Measurements from ENCODE around the gene RPS26.
"Not testable (repeated sequence)": the region's sequence is repeated elsewhere in the genome, so short reads cannot be mapped to it uniquely, and the experiment has no call there.

RPS26 gene

GRCh38 chr12:56021889-56022497, 19.7 kb upstream of the RPS26 start:
- DNase-seq (ENCODE audit: low read depth): no peak

GRCh38 chr12:56028511-56029165, 13.1 kb upstream of the RPS26 start:
- no peak for DNase-seq (ENCODE audit: low read depth)

GRCh38 chr12:56029166-56029519, 12.6 kb upstream of the RPS26 start:
- DNase-seq (ENCODE audit: low read depth): no peak

DNA sequence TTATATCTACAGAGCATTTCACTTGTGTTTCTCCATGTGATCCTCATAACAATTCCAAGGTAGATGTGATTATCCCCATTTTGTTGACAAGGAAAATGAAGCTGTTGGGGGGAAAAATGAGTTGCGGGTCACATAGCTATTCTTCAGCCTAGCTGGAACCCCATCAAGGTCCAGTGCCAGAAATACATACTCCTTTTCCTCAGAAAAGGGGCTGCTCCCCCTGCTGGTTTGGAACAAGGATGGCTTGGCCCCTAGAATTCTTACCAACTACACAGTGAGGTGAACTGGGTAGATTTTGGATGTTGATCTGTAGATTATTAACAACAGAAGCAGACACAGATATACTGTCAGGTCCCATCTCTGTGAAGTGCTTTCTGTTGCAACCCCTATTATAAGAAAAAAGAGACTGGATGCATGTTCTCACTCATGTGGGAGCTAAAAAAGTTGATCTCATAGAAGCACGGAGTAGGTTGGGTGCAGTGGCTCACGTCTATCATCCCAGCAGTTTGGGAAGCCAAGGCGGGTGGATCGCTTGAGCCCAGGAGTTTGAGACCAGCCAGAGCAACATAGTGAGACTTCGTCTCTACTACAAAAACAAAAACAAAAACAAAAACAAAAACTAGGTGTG, 11.9 kb upstream of the RPS26 start:
- DNase-seq (ENCODE audit: low read depth): no peak

DNA sequence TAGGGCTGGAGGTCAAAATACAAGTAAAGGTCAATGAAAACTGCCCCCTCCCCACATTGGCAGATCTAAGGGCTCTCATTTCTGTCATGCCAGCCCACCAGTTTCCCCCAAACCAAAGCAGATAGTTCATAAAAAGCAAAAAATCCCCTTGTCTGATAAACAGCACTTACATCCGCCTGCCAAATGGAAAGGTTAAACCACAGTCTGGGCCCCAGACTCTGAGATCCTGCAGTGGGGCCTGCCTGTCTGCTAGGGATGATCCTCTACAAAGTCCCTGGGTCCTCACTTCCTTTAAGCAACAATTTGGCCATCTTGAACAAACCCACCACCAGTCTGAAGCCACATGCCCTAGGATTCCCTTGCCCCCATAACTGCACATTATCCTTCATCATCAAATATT, 9.7 kb upstream of the RPS26 start:
- no peak for DNase-seq (ENCODE audit: low read depth)

DNA sequence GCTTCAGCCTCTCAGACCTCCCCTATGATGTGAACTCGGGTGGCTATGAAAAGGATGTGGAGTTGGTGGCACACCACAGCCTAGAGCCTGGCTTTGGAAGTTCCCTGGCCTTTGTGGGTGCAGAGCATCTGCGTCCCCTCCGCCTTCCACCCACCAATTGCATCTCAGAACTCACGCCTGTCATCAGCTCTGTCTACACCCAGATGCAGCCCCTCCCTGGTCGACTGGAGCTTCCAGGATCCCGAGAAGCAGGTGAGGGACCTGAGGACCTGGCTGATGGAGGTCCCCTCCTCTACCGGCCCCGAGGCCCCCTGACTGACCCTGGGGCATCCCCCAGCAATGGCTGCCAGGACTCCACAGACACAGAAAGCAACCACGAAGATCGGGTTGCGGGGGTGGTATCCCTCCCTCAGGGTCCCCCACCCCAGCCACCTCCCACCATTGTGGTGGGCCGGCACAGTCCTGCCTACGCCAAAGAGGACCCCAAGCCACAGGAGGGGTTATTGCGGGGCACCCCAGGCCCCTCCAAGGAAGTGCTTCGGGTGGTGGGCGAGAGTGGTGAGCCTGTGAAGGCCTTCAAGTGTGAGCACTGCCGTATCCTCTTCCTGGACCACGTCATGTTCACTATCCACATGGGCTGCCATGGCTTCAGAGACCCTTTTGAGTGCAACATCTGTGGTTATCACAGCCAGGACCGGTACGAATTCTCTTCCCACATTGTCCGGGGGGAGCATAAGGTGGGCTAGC, 7.0 kb upstream of the RPS26 start:
- DNase-seq (ENCODE audit: low read depth): no peak

DNA sequence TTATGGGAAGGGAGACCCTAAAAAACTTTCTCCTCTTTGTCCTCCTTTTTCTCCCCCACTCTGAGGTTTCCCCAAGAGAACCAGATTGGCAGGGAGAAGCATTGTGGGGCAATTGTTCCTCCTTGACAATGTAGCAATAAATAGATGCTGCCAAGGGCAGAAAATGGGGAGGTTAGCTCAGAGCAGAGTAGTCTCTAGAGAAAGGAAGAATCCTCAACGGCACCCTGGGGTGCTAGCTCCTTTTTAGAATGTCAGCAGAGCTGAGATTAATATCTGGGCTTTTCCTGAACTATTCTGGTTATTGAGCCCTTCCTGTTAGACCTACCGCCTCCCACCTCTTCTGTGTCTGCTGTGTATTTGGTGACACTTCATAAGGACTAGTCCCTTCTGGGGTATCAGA, 4.6 kb upstream of the RPS26 start:
- no peak for DNase-seq (ENCODE audit: low read depth)

- no peak for DNase-seq (ENCODE audit: low read depth)
These were observed 3.6 kb upstream of the RPS26 start for GRCh38 chr12:56038022-56038655.

DNA sequence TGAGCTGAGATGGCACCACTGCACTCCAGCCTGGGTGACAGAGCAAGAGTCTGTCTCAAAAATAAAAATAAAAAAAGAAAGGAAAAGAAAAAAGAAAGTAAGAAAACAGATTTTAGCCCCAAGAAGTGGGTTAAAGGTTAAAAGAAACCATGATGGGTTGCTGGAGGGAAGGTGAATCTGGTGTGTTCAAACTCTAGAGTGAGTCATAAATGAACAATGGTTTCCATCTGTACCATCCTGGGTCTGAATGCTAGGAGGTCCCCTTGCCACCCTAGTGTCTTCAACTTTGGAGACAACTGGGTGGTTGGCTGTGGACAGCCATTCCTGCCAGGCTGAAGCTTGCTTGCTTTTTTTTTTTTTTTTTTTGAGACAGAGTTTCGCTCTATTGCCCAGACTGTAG, 1.6 kb upstream of the RPS26 start:
- no peak for DNase-seq (ENCODE audit: low read depth)

- no peak for DNase-seq (ENCODE audit: low read depth)
These were observed 661 bp upstream of the RPS26 start for GRCh38 chr12:56040963-56041551.

DNA sequence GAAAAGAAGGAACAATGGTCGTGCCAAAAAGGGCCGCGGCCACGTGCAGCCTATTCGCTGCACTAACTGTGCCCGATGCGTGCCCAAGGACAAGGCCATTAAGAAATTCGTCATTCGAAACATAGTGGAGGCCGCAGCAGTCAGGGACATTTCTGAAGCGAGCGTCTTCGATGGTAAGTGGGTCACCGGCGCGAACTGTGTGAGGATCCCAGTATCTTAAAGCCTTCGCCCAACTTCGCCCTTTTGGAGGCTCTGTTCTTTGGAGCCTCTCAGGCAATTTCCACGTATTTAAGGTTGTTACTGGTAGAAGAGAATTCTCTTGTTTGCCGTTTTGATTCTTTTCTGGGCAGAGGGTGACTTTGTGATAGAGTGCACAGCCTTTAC, 704 bp downstream of the RPS26 start:
- DNase-seq (ENCODE audit: low read depth): not testable (repeated sequence)

- DNase-seq (ENCODE audit: low read depth): no peak
These were observed 1.1 kb downstream of the RPS26 start for GRCh38 chr12:56042843-56043242.

DNA sequence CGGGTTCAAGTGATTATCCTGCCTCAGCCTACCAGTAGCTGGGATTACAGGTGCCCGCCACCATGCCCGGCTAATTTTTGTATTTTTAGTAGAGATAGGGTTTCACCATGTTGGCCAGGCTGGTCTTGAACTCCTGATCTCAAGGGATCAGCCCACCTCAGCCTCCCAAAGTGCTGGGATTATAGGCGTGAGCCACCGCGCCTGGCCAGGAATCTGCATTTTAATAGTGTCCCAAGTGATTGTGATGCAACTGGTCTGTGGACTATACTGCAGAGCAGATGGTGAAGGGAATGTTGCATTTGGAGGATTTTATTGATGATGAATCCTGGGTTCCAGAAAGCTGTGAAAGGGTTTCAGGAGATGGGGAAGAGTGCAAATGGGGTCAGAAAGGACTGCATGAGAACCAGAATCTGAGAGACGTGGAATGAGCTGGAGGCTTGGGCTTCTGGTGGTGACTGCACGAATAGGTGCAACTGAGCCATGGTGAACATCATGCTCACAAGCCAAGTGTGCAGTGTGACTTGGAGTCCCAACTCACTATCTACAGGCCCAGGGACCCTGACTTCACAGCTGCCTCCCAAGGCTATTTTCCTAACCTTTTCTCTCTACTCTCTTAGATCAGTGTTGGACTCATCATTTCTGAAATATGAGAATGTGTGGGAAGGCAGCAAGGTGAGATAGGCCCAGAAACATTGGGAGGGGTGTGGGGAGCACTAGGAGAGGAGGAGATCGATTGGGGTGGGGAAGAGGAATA, 4.5 kb downstream of the RPS26 start:
- DNase-seq (ENCODE audit: low read depth): no peak

DNA sequence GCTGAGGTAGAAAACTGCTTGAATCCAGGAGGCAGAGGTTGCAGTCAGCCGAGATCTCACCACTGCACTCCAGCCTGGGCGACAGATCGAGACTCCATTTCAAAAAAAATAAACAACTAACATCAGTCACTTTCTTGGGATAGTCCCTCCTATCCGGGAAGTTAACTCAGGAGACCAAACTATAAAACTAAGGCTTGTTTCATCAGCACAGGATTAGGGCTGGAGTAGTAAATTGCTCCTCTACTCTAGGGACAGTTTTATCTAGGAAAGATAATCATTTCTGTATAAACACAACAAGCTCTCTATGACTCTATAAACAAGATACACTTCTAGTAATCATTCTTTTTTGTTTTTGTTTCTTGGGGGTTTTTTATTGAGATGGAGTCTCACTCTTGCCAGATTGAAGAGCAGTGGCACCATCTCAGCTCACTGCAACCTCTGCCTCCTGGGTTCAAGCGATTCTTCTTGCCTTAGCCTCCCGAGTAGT, 11.7 kb downstream of the RPS26 start:
- DNase-seq (ENCODE audit: low read depth): no peak

DNA sequence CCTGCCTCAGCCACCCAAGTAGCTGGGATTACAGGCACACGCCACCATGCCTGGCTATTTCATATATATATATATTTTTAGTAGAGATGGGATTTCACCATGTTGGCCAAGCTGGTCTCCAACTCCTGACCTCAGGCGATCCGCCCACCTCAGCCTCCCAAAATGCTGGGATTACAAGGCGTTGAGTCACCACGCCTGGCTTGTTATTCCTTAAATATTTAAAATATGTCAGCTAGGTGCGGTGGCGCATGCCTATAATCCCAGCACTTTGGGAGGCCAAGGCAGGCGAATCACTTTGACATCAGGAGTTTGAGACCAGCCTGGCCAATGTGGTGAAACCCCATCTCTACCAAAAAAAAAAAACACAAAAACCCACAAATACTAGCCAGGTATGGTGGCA, 18.2 kb downstream of the RPS26 start:
- not testable (repeated sequence) for DNase-seq (ENCODE audit: low read depth)

- DNase-seq (ENCODE audit: low read depth): no peak
These were observed 20.3 kb downstream of the RPS26 start for GRCh38 chr12:56061982-56062381.

DNA sequence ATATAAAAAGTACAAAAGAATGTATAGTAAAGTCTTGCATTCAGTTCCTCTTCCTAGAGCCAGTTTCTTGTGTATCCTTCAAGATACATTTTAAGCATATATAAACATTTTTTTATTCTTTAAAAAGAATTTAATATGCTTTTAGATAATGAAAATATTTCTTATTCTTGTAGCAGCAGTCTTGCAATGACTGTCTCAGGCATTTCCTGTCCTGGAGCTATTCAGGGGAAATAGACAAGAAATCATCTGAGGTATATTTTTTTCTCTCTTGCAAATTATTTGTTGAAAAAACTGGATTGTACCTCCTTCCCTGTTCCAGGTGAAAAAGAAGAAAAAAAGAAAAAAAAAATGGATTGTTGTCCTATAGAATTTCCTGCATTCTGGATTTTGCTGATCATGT, 21.3 kb downstream of the RPS26 start:
- DNase-seq (ENCODE audit: low read depth): no peak

- no peak for DNase-seq (ENCODE audit: low read depth)
These were observed 29.9 kb downstream of the RPS26 start for GRCh38 chr12:56071648-56072047.

GRCh38 chr12:56074396-56074795, 32.7 kb downstream of the RPS26 start:
- no peak for DNase-seq (ENCODE audit: low read depth)

- DNase-seq (ENCODE audit: low read depth): not testable (repeated sequence)
These were observed 36.2 kb downstream of the RPS26 start for GRCh38 chr12:56077966-56078365.

GRCh38 chr12:56078427-56078826, 36.7 kb downstream of the RPS26 start:
- no peak for DNase-seq (ENCODE audit: low read depth)
